HG03460 (cell line): ENCODE results near the gene GAS7.

Experiments
- ATAC-seq: cut with Tn5 transposase; IDR thresholded peaks from one replicate; pipeline ENCODE4 v1.9.1; 2021; ENCODE audit not compliant: unreplicated experiment

The GAS7 gene

DNA sequence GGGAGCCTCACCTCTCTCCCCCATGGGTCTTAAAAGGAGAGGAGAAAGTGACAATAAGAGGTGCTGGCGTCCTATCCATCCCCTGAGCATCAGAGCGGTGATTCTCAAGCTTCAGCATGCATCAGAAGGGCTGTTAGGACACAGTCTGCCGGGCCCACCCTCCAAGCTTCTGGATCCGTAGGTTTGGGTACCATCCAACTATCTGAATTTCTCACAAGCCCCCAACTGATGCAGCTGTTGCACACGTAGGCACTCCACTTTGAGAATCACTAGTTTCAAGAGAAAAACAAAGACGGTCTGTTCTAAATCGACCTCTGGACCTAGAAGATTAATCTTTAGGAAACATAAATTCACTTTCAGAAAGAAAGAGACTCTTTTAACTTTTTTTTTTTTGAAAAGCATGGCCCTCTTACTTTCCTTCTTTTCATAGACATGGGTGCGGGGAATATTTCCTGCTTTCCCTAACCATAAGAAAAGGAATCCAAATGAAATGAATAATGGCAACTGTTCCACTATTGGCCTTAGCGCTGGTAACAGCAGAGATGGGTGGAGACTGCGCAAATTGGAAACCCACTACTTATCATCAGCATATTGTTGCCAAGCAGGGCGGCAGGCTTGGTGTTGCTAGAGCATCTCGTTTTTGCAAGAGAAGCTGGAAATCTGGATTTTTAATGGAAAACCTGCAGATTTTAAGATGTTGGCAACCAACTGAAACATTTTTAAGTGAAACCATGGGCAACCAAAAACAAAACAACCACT, 144.4 kb downstream of the GAS7 start:
- no peak for ATAC-seq

DNA sequence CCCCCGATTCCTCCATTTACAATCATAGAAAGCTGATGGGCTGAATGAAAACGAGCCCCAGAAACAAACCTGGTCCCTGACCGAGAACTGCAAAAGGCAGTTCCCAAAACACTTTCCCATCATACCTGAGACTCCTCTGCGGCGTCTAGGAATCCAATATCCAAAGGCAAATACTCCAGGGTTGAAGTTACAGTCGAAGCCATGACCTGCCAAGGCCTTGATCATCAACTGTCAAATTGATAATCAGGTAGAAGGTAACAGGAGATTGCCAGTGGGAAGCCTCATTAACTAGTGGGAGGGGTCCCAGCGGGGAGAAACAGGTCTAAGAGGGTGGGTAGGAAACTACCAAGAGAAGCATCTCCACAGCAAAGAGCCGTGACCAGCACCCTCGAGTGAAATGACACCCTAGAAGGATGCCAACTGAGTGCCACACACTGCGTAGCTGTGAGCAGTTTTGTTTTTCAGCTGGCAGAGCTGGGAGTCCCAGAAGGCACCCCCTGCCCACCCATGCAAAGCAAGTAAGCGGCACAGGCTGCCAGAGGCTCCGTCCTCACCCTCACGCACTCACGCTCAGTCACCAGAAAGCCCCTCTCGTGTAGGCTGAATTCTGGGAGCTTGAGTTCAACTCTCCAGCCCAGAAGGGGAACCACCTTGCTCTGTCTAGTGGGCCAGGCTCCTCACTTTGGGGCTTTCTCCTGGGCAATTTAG, 146.1 kb downstream of the GAS7 start:
- no peak for ATAC-seq

DNA sequence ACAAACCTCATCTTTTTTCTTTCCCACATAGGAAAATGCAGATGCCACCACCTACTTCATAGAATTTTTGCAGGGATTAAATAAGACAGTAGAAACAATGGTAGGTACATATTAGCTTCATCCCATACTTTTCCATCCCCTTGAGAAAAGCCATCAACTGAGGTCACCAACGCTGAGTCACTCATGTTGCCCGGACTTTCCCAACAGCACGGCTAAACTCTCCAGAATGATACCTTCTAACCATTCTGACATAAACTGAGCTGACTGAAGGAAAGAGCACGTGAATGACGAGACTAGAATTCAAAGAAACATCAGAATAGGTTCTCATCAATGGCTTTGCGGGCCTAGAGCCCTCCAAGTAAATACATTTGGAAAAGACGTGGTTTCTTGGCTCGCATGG, 147.3 kb downstream of the GAS7 start:
- ATAC-seq: no peak

DNA sequence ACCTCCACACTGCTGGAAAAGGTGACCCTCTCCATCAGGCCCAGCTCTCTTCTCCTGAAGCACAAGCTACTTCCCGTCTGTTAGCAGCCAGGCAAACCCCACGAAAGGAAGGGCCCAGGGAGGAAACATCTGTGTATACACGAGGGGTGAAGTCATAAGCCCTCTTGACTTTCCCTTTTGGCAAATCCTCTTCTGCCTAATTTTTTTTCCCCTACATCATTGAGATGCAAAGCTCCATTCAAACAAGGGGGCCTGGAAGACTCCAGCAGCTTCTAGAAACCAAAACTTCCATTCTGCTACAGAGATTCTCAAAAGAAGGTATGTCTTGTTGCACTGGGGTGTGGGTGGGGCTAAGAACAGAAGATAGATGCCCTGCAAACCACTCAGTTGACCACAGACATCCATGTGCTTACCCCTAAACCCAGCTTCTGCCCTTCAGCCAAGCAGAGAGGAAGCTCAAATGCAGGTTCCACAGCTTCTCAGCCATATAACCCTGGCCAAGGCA, 147.8 kb downstream of the GAS7 start:
- ATAC-seq: peak; percentile 48

DNA sequence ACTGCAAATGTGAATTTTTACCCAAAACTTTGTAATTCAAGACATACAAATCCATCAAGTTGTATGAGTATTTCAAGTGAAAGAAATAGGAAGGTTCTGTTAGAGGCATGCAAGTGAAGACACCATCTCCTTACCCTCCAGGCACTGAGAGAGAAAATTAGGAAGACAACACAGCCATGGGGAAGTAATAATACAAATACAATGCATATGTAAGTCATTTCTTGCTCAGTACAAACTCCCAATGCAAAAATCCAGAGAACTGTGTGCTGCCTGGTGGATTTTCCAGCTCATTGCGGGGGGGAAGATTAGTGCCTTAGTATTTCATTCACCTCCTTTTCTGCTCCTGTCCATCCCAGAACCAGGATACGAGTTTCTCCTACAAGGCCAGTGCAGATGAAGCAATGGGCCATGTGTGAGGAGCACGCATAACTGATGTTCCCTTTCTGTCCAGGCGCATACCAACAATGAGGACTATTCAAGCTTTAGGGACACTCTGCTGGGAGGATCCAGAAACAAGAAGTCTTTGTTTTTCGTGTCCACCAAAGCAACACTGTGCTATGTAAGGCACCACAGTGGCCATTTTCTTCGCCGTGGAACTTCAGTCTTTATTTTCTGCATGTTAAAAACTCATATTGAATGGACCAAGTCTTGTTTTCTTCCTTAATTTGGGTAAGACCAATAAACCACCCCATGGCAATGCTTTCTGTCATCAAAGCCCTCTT, 149.6 kb downstream of the GAS7 start:
- no peak for ATAC-seq

DNA sequence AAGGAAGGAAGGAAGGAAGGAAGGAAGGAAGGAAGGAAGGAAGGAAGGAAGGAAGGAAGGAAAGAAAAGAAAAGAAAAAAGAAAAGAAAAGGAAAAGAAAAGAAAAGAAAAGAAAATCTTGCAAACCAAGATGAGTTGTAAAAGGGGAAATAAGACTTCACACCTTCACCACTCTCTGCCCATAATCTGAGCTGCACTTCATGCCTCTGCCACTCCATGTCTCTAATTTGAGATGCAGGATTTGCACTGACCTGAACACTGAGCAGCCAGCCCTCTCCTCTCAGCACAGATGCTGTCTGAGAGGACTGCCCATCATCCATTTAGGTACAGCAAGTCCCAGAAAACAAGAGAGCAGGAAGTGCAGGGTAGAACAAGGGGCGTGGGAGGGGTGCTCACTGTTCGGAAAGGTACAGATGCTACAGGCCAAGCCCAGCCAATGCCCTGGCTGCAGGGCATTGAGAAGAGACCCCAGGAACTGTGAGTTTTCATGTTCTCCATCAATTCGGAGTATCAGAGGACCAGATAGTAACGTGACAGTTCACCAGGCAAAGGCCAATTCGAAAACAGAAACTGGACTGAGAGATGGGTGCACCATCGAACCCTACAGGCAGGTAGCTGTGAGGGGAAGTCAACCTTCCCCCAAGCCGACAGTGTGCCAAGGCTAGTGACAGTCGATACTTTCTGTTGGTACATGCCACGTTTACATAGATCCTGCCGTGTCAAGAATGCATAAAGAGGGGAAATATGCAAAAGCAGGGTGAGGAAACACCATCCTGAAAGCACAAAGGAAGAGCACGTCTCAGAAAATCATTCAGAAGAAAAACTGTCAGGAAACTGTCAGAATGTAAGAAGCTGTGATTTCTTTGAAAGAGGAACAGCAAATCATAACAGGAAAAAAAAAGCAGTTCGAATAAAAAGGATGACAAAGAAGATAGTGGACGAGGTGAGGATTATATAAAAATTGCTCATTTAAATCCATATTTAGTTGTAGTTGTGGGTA, 151.3 kb downstream of the GAS7 start:
- ATAC-seq: peak; percentile 42

DNA sequence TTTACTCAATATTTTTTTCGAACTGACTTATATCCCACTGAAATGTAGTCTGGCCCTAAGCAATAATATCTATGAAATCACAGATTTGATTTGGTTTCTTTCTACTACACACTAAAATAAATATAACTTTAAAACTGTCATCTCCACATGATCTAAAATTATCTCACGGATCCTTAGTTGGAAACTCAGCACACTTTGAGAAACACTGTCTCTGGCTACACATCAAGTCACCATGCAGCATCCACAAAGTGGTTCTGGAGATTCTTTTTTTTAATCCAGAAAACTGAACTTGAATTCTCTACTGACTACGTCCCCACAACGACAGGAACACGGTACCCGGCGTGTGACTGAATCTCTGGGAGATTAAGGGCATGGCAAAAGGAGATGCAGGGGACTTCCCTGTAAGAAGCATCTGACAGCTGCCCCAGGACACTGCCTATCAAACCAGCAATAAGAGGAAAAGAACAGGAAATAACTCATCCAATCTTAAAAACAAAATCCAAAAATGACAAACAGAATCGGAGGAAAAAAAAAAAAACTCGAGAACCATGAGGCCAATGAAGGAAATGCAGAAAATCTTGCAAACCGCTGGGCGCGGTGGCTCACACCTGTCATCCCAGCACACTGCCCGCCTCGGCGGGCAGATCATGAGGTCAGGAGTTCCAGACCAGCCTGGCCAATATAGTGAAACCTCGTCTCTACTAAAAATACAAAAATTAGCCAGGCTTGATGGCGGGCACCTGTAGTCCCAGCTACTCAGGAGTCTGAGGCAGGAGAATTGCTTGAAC, 152.3 kb downstream of the GAS7 start:
- no peak for ATAC-seq

DNA sequence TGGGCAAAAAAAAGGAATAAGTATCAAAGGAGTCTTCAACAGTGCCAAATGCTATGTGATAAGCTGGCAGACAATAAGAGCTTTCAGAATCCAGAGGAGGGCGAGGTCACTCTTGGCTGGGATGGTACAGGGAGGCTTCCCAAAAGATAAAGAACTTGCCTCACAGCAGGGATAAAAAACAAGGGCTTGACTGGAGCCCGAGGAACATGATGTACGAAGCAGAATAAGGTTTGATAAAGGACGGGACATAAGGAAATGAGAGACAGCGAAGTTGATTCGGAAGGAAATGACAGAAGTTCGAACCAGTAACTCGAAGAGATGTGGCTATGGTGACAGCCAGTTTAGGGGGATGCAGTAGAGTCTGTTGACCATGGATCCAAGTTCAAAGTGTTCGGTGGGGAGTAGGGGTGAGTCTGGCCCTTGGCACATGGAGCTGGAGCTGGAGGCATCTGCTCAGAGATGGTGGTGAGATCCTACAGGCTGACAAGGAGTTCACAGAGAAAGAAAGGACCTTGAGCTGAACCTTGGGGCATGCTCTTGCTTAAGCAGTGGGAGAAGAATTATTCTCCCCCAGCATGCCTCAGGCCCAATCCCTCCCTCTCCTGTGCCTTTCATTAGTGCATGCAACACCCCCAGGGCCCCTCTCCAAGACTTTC, 155.7 kb downstream of the GAS7 start:
- ATAC-seq: no peak

DNA sequence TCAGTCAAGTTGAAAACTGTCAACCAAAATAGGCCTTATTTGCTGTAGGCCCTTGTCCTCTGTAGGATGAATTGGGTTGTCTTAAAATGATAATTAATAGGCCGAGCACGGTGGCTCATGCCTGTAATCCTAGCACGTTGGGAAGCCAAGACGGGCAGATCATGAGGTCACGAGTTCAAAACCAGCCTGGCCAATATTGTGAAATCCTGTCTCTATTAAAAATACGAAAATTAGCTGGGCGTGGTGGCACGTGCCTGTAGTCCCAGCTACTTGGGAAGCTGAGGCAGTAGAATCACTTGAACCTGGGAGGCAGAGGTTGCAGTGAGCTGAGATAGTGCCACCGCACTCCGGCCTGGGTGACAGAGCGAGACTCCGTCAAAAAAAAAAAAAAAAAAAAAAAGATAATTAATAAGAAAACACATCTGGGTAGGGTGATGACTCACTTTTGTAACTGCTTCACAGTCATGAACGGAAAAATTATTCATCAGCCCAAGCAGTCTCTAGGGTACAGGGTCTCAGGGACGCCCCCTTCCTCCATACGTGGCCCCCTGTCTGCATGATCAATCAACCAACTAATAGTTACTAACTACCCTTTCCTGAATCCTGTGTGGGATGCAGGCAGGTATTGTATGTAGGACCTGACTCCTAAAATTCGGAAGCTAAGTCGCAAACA, 156.4 kb downstream of the GAS7 start:
- ATAC-seq: peak; percentile 36

DNA sequence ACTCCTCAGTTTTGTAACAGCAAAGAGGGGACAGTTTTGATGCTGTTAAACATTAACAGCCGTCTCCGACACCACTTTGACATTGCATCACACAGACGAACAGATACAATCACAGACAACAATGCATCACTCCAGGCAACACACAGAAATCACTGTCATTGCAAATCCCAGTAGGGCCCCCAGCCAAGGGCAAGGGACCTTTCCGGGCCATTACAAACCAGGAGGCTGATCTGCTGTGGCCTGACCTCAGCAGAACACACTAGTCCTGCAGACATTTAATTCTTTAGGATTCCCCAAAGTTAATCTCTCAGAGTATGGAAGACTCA, 157.2 kb downstream of the GAS7 start:
- no peak for ATAC-seq

DNA sequence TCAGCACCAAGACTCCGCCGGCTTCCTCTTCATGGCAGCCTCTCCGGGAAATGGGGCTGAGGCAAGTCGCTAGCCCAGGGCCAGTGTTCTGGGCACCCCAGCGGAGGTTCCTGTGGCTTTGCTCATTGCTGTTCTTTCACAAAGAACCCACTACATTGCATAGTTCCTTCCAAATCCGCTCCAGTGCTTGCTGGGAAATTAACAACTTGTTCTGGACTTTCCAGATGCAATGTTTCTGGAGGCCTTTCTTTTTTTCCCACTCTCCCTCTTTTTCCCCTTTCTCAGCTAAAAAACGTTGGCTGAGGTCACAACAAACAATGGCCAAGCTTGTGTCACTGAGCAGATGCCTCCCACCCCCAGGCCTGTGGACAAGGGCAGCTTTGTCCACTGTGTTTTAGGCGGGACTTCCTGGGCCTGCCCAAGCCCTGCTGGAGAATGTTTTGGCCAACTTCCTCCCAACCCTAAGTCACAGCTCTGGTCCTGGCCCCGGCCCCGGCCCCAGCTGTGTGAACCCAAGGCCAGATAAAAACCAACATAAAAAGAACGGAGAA, 161.8 kb downstream of the GAS7 start:
- no peak for ATAC-seq

DNA sequence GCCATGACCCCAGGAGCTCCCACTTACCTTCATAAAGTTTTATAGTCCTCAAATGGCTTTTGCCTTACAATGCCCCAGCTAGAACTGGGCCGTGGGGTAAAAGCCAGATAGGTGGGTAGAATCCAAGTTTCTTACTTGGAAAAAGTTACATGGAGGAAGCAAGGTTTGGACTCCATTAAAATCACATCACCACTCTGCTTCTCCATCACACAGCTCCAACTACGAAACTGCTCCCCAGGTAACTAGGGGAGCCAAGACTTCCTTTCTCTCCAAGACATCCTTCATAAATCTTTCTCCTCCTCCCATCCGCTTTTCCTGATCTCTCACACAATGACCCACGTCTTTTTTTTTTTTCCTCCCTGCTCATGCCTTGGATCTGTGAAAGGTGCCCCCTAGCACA, 162.5 kb downstream of the GAS7 start:
- no peak for ATAC-seq

DNA sequence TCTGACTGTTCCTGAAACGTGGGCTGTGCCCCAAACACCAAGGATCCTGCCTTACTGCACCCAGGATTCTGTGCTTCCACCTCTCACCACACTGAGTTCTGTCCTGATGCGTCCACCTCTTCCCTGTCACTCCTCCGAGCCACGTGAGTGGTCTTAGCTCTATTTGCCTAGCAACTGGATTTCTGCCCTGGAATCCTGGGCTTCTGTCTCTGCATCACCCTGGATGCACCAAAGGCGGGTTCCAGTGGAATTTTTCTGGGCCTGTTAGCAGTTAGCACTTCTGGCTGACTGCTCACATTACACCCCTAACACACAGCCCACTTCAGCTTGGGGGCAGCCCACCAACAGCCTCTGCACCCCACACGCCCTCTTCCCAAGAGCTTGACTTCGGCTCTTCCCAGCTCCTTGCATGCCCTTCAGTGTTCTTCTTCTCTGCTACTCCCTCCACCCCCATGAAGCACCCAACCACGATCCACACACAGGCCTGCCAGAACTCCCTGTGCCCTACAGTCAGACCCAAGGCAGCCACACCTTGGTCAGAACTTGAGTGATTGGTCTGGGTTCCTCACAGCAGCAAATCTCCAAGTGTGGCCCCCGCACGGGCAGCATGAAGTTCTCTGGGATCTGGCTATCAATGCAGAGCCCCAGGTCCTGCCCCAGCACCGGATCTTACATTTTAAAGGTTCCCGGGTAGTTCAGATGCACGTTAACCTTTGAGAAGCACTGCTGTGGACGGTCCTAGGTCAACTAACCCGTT, 163.5 kb downstream of the GAS7 start:
- no peak for ATAC-seq

DNA sequence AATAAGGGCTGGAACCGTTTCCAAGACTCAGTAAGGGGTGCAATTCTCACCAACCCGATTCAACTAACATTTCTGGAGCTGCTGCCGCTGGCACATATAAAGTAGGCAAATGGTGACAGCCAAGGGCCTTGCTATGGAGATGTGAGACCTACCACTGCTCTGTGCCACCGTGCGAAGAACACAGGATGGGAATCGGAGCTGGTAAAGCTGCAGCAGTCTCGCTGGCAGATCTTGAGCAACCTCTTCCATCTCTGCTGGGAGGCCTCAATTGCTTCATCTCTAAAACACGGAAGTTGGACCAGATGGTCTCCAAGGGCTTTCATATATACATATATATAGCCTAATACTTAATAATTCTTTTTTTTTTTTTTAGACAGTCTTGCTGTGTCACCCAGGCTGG, 164.4 kb downstream of the GAS7 start:
- ATAC-seq: no peak

DNA sequence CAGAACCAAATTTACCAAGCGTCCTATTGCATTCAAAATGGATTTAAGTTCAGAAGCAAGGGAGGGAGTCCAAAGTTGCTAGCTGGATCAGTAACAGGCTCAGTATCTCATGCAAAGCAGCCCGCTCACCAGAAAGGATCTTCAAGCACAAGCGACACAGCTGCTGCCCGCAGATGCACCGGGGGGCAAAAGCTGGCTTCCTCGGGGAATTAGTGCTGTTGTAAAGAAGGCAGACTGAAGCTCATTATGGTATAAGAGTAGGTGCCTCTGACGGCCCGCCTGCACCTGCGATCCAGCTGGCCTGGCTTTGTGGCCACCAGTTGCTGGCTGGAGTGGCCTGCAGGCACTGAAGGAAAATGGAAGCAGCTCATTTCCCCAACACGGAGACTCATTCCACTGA, 165.0 kb downstream of the GAS7 start:
- ATAC-seq: peak; percentile 78

DNA sequence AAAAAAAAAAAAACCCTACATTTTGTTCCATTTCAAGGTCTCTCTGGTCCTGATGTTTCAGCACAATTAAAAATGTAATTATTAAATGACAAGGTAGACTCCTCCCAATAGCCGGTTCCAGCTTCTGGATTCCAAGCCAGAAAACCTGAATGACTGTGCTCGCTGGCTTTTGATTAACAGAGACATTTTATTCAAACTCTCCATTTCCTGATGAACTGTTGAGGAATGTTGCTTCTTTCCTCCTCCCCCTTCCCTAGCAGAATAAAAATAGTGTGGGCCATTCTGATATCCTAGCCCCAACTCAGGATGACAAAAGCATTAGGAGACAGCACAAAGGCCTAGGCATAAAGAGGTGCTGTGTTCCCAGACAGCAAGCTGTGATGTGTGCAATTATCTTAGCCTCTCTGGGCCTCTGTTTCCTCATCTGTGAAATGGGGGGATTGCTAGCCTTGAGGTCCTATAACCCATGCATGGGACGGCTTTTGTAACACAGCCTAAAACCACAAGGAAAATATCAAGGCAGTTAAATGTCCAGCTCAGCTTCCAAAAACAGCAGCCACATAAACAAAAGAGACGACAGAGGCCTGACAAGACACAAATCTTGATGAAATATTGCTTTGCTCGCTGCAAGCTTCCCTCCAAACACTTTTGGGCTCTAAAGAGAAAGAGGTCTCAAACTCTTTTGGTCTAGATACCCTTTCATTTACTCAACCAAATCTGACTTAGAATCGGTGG, 166.1 kb downstream of the GAS7 start:
- no peak for ATAC-seq

DNA sequence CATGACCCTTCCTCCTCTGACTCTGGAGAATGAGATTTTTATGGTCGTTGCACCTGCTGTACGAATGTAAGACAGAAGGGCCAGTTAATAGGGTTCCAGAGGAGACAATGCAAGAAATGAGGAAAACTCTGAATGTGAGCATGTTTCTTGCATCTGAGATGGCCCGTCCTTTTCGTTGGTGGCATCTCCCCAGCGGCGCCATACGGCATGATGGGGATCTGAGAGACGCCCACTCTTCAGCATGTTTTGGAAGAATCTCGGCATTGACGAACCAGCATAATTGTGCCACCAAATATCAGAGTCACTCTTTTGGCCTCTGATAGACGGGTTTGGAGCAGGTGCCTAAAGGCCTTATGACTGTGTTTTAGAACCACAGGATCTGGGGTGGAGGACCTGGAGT, 166.8 kb downstream of the GAS7 start:
- no peak for ATAC-seq
